Neural progenitor cell (in vitro differentiated cells): Measurements from ENCODE around the gene PTGDS.

Experiments
- CTCF ChIP-seq: fragments of 200-600 bp; sonication (generic); IDR thresholded peaks from 2 replicates; pipeline ENCODE4 v1.5.1; 2017; ENCODE audit warnings: antibody characterized with exemption, mild to moderate bottlenecking
- EZH2 ChIP-seq: fragments of 200-600 bp; sonication (generic); IDR thresholded peaks from 2 replicates; pipeline ENCODE4 v1.6.1; 2017; ENCODE audit warnings: antibody characterized with exemption, mild to moderate bottlenecking, moderate library complexity
- EZH2phosphoT487 ChIP-seq: fragments of 200-600 bp; sonication (generic); IDR thresholded peaks from 2 replicates; pipeline ENCODE4 v1.6.1; 2017; ENCODE audit warnings: antibody characterized with exemption

GRCh38 chr9:137013571-137013940 lies 36.3 kb downstream of the PTGDS start:
- TF ChIP-seq EZH2 (no peak), CTCF (no peak), EZH2phosphoT487 (no peak)
